OCI-LY7 (cell line): ENCODE results near the gene SNRNP25. TPM values are rescaled to one million over a fixed set of nuclear protein-coding genes. Genes with fewer than 3 reads are reported as not detected.
A peak's percentile ranks its signal among the peaks of the same experiment; 100 is the strongest.

ENCODE experiments used
- BruUV-seq: library from RNA; stranded (reverse); fragments of 400-500 nt; replicated peaks from 2 replicates; lab custom pipeline; 2021; lab: Mats Ljungman, UMichigan
- CTCF ChIA-PET: fragments of 300-600 bp; sonication (Branson Sonifier 250); formaldehyde crosslinking; loops from one replicate; lab custom pipeline; 2022; ENCODE audit warnings: antibody characterized with exemption; ENCODE audit not compliant: unreplicated experiment; lab: Charles Lee
- POLR2A ChIA-PET: fragments of 300-600 bp; sonication (Branson Sonifier 250); formaldehyde crosslinking; loops from one replicate; lab custom pipeline; 2022; ENCODE audit warnings: antibody characterized with exemption; lab: Charles Lee
- DNase-seq: peaks from one replicate; pipeline ENCODE4 v3.0.0-alpha.2; 2015; ENCODE audit warnings: low spot score
- H2AFZ ChIP-seq: fragments of 200-600 bp; sonication (generic), shearing (Covaris generic); 2 replicates; pipeline ENCODE4 v1.6.1; 2014; ENCODE audit warnings: mild to moderate bottlenecking, antibody characterized with exemption, low read length, moderate library complexity
- H3K27ac ChIP-seq: fragments of 200-600 bp; sonication (generic); 2 replicates; pipeline ENCODE4 v1.5.1; 2014; ENCODE audit warnings: mixed run types, low read depth, mild to moderate bottlenecking, moderate library complexity, low read length, inconsistent platforms; ENCODE audit not compliant: poor library complexity, severe bottlenecking
- H3K36me3 ChIP-seq: fragments of 200-600 bp; sonication (generic); 2 replicates; pipeline ENCODE4 v1.6.1; 2014; ENCODE audit warnings: mild to moderate bottlenecking, antibody characterized with exemption, low read length, moderate library complexity, mixed read lengths; ENCODE audit not compliant: insufficient read depth
- H3K4me1 ChIP-seq: fragments of 200-600 bp; sonication (generic); 2 replicates; pipeline ENCODE4 v1.5.1; 2014; ENCODE audit warnings: mild to moderate bottlenecking, low read length; ENCODE audit not compliant: insufficient read depth, poor library complexity, severe bottlenecking
- H3K4me2 ChIP-seq: fragments of 200-600 bp; sonication (generic); 2 replicates; pipeline ENCODE4 v1.6.1; 2014; ENCODE audit warnings: mild to moderate bottlenecking, low read length
- H3K4me3 ChIP-seq: fragments of 200-600 bp; sonication (generic); 2 replicates; pipeline ENCODE4 v1.5.1; 2014; ENCODE audit warnings: mild to moderate bottlenecking, low read depth, low read length; ENCODE audit not compliant: poor library complexity, severe bottlenecking
- H3K79me2 ChIP-seq: fragments of 200-600 bp; sonication (generic); 2 replicates; pipeline ENCODE4 v1.6.1; 2016; ENCODE audit warnings: low read depth, mild to moderate bottlenecking, low read length, moderate library complexity, mixed read lengths; ENCODE audit not compliant: insufficient read depth
- H3K9me2 ChIP-seq: fragments of 200-600 bp; sonication (generic); 2 replicates; pipeline ENCODE4 v1.6.1; 2016; ENCODE audit warnings: mild to moderate bottlenecking, low read length, mixed read lengths; ENCODE audit not compliant: insufficient read depth
- H3K9me3 ChIP-seq: fragments of 200-600 bp; sonication (generic); 2 replicates; pipeline ENCODE4 v1.6.1; 2014; ENCODE audit warnings: mild to moderate bottlenecking, mixed run types, low read length, mixed read lengths
- H4K20me1 ChIP-seq: fragments of 200-600 bp; sonication (generic); 2 replicates; pipeline ENCODE4 v1.6.1; 2014; ENCODE audit warnings: mild to moderate bottlenecking, antibody characterized with exemption, low read length, moderate library complexity, mixed read lengths; ENCODE audit not compliant: insufficient read depth
- EZH2phosphoT487 ChIP-seq: fragments of 200-600 bp; sonication (generic); IDR thresholded peaks from 2 replicates; pipeline ENCODE4 v1.6.1; 2018; ENCODE audit warnings: low read depth, borderline replicate concordance, mild to moderate bottlenecking, mixed run types, antibody characterized with exemption, low read length, moderate library complexity, mixed read lengths
- intact Hi-C: fragments of 100-400 bp; cut with micrococcal nuclease; formaldehyde crosslinking; loops from one replicate; pipeline ENCODE4 v1.10.0; 2022; ENCODE audit not compliant: unreplicated experiment
- total RNA-seq, 2 experiments: library from RNA; depleted of rRNA in 1 of 2; stranded (reverse); fragments of >200 nt in 1 of 2; shearing (Covaris generic) in 1 of 2; gene quantifications; 2 replicates each; pipeline ENCODE4 v1.2.3, GENCODE V29; 2014 to 2022
- TF ChIP-seq, protein P1 (sequence below): fragments of 200-600 bp; sonication (generic); conservative IDR thresholded peaks from 2 replicates; pipeline ENCODE4 v1.5.1; 2014; ENCODE audit warnings: mild to moderate bottlenecking, antibody characterized with exemption, low read length, moderate library complexity, mixed read lengths

Gene SNRNP25
- total RNA-seq, 2 experiments from 2014 or later = 61.4 to 68.3 TPM

DNA sequence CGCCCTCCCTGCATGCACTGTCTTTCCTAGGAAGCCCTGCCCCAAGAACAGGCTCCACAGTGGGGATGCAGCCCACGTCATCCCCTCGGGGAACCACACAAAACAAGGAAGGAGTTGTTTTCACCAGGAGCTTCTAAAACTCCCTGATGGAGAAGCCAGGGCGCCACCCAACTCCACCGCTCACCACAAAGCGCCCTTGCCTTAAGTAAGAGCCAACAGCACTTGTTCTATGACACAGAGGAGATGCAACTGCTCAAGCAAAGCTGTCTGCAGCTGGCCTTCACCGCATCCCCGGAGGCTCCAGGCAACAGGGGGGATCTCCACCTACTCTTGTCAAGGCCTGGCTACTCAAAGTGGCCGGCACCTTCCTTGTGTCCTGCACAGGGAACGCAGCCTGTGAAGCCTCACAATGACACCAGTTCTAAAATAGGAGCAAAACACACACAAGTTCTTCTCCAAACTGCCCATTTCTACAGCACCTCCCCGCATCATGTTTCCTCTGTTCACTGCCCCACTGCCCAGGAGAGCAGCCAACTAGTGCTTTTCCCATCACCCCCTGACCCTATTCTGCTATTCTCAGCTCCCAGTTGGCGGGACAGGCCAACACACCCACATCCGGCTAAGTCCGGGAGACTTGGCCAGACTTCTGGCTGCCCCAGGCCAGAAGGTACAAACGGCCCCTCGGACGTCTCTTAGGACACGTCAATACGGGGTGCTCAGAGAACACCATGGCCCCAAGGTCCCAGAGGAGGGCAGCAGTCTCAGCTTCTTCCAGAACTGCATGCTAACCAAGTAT, 48.6 kb downstream of the SNRNP25 start:
- ChIA-PET POLR2A (no interaction called here), CTCF (no interaction called here)
- Histone ChIP-seq H3K4me1 (no peaks in the 10 kb centered on the region), H3K79me2 (no peaks in the 10 kb centered on the region), H3K9me3 (no peaks in the 10 kb centered on the region), H3K4me3 (no peak overlapping the region), H3K9me2 (no peaks in the 10 kb centered on the region), H3K4me2 (no peak overlapping the region), H3K27ac (no peak overlapping the region), H4K20me1 (no peaks in the 10 kb centered on the region), H2AFZ (no peak overlapping the region), H3K36me3 (peaks cover 25% of the 10 kb centered on the region; the same call in 1 of the 2 replicates)
- BruUV-seq = no TSS peak
- DNase-seq = no peak
- TF ChIP-seq, protein P1, sequence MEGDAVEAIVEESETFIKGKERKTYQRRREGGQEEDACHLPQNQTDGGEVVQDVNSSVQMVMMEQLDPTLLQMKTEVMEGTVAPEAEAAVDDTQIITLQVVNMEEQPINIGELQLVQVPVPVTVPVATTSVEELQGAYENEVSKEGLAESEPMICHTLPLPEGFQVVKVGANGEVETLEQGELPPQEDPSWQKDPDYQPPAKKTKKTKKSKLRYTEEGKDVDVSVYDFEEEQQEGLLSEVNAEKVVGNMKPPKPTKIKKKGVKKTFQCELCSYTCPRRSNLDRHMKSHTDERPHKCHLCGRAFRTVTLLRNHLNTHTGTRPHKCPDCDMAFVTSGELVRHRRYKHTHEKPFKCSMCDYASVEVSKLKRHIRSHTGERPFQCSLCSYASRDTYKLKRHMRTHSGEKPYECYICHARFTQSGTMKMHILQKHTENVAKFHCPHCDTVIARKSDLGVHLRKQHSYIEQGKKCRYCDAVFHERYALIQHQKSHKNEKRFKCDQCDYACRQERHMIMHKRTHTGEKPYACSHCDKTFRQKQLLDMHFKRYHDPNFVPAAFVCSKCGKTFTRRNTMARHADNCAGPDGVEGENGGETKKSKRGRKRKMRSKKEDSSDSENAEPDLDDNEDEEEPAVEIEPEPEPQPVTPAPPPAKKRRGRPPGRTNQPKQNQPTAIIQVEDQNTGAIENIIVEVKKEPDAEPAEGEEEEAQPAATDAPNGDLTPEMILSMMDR = no peak
- no peak for TF ChIP-seq EZH2phosphoT487
- intact Hi-C loops = no loop called here

DNA sequence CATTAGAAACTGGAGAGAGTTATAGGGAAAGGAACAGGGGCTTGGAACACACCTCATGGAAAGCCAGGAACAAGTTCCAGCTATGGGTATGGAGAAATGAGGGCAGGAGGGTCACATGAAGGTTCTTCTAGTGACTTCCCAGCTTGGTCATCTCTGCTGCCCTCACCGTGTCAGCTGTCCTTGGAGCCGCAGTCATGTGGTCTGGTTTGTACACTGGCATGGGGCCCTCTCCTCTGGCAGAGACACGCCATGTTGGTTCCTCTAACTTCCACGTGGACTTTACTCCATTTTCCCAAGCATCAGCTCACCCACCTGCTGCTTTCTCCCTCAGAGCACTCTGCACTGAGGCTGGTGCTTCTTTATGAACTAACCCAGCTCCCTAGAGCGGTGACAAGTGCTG, 50.7 kb downstream of the SNRNP25 start:
- BruUV-seq = no TSS peak
- ChIA-PET POLR2A (no interaction called here), CTCF (no interaction called here)
- TF ChIP-seq EZH2phosphoT487 = no peak
- TF ChIP-seq, protein P1 = no peak
- no peak overlapping the region for H3K4me3 ChIP-seq
- H3K4me2 ChIP-seq = no peak overlapping the region
- intact Hi-C loops = no loop called here
- no peaks in the 10 kb centered on the region for H3K9me2 ChIP-seq
- H3K36me3 ChIP-seq = peaks cover 23% of the 10 kb centered on the region; the same call in 1 of the 2 replicates
- no peaks in the 10 kb centered on the region for H4K20me1 ChIP-seq
- H3K4me1 ChIP-seq = no peaks in the 10 kb centered on the region
- H3K79me2 ChIP-seq = no peaks in the 10 kb centered on the region
- H3K27ac ChIP-seq = no peak overlapping the region
- H3K9me3 ChIP-seq = no peaks in the 10 kb centered on the region
- no peak overlapping the region for H2AFZ ChIP-seq
- DNase-seq = no peak

DNA sequence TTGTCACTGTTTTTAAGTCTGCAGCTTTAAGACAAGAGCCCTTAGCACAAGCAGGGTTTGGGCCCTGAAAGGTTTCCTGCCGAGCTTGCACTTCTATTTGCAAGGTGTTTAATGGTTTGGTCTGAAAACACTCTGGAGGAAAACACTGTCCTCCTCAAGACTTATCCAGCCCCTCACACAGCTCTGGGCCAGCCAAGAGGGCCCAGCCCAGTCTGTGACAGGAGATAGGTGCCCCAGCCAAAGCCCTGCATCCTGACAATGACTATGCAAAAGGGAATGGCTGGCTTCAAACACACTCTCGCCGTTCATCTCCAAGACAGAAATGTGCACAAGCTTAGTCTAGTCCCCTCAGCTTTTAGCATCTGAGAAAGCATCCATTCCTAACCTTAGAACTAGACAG, 51.3 kb downstream of the SNRNP25 start:
- intact Hi-C loops = no loop called here
- TSS peak; percentile 32 for BruUV-seq
- no peak for DNase-seq
- H3K9me3 ChIP-seq = no peaks in the 10 kb centered on the region
- H3K79me2 ChIP-seq = no peaks in the 10 kb centered on the region
- H2AFZ ChIP-seq = no peak overlapping the region
- no peak overlapping the region for H3K4me2 ChIP-seq
- POLR2A ChIA-PET = no interaction called here
- no peaks in the 10 kb centered on the region for H3K4me1 ChIP-seq
- peaks cover 29% of the 10 kb centered on the region; the same call in 1 of the 2 replicates for H3K36me3 ChIP-seq
- H3K9me2 ChIP-seq = no peaks in the 10 kb centered on the region
- TF ChIP-seq, protein P1 = no peak
- no peak for TF ChIP-seq EZH2phosphoT487
- no peak overlapping the region for H3K27ac ChIP-seq
- H3K4me3 ChIP-seq = no peak overlapping the region
- CTCF ChIA-PET = no interaction called here
- H4K20me1 ChIP-seq = no peaks in the 10 kb centered on the region
